Lower leg skin (tissue), 3 donors: Measurements from ENCODE around the gene VTI1A.

Experiments
- POLR2A ChIP-seq, 2 donors: fragments of 450-650 bp; IDR thresholded peaks; one replicate each; pipeline ENCODE4 v1.6.1; 2016 to 2017; ENCODE audit warnings: antibody characterized with exemption in 2 of 2, mild to moderate bottlenecking in 1 of 2, moderate library complexity in 1 of 2
- TF ChIP-seq, protein P1 (sequence below), 3 donors: fragments of 450-650 bp; IDR thresholded peaks; one replicate each; pipeline ENCODE4 v1.5.1; 2016; ENCODE audit warnings: antibody characterized with exemption in 3 of 3, mild to moderate bottlenecking in 3 of 3, moderate library complexity in 2 of 3

GRCh38 chr10:112663234-112664125, 216.5 kb downstream of the VTI1A start:
- TF ChIP-seq, protein P1, sequence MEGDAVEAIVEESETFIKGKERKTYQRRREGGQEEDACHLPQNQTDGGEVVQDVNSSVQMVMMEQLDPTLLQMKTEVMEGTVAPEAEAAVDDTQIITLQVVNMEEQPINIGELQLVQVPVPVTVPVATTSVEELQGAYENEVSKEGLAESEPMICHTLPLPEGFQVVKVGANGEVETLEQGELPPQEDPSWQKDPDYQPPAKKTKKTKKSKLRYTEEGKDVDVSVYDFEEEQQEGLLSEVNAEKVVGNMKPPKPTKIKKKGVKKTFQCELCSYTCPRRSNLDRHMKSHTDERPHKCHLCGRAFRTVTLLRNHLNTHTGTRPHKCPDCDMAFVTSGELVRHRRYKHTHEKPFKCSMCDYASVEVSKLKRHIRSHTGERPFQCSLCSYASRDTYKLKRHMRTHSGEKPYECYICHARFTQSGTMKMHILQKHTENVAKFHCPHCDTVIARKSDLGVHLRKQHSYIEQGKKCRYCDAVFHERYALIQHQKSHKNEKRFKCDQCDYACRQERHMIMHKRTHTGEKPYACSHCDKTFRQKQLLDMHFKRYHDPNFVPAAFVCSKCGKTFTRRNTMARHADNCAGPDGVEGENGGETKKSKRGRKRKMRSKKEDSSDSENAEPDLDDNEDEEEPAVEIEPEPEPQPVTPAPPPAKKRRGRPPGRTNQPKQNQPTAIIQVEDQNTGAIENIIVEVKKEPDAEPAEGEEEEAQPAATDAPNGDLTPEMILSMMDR (IDR thresholded peaks at IDR 0.05) = no peak
- no peak for TF ChIP-seq POLR2A (IDR thresholded peaks at IDR 0.05)
